ENCODE measurements around the gene SPIRE2. TPM values are rescaled to one million over a fixed set of nuclear protein-coding genes. Genes with fewer than 3 reads are reported as not detected.

SPIRE2 gene
- total and polyA plus RNA-seq, 2 of the 13 experiments (the other 11 are each of a cell fraction or from before 2014, with no cell fraction given): 13.3 to 37.5 TPM

DNA sequence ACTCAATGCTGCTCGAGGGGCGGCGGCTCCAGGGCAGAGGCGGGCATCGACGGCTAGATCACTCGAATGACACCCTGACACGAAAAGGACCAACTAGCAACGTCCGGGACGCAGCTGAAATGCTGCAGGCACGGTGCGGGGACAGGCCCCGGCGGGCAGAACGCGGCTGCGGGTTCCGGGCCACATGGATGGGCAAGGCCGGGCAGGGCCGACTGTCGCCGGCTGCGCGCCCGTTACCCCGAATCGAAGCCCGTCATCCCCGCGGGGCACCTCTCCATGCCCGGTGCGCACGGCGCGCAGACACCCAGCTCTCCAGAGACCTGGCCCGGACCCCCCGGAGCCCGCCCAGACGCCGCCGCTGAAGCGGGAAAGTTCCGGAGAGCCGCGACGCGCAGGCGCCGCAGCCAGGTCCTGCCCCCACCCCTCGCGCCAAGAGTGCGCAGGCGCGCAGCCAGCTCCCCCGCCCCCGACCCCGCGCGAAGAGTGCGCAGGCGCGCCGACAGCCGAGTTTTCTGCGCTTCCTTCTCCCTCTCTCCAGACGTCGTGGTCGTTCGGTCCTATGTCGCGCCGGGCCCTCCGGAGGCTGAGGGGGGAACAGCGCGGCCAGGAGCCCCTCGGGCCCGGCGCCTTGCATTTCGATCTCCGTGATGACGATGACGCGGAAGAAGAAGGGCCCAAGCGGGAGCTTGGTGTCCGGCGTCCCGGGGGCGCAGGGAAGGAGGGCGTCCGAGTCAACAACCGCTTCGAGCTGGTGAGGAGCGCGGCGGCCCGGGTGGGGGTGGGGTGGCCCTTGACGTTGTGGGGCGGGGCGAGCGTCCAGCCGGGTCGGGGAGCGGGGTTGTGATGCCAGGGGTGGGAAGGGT lies 45.1 kb downstream of the SPIRE2 start, which contains the start of gene TCF25 (continued):
- TF ChIP-seq, protein P1, sequence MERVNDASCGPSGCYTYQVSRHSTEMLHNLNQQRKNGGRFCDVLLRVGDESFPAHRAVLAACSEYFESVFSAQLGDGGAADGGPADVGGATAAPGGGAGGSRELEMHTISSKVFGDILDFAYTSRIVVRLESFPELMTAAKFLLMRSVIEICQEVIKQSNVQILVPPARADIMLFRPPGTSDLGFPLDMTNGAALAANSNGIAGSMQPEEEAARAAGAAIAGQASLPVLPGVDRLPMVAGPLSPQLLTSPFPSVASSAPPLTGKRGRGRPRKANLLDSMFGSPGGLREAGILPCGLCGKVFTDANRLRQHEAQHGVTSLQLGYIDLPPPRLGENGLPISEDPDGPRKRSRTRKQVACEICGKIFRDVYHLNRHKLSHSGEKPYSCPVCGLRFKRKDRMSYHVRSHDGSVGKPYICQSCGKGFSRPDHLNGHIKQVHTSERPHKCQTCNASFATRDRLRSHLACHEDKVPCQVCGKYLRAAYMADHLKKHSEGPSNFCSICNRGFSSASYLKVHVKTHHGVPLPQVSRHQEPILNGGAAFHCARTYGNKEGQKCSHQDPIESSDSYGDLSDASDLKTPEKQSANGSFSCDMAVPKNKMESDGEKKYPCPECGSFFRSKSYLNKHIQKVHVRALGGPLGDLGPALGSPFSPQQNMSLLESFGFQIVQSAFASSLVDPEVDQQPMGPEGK (CRISPR knock-in tag; IDR thresholded peaks at IDR 0.05): peak; percentile 54
- TF ChIP-seq, protein P2, sequence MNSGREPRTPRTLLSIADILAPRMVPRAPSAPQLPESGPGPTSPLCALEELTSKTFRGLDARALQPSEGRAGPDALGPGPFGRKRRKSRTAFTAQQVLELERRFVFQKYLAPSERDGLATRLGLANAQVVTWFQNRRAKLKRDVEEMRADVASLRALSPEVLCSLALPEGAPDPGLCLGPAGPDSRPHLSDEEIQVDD (CRISPR knock-in tag; IDR thresholded peaks at IDR 0.05; ENCODE audit: borderline replicate concordance): peak; percentile 73; the same call in 1 of the 2 replicates
- TF ChIP-seq, protein P3, sequence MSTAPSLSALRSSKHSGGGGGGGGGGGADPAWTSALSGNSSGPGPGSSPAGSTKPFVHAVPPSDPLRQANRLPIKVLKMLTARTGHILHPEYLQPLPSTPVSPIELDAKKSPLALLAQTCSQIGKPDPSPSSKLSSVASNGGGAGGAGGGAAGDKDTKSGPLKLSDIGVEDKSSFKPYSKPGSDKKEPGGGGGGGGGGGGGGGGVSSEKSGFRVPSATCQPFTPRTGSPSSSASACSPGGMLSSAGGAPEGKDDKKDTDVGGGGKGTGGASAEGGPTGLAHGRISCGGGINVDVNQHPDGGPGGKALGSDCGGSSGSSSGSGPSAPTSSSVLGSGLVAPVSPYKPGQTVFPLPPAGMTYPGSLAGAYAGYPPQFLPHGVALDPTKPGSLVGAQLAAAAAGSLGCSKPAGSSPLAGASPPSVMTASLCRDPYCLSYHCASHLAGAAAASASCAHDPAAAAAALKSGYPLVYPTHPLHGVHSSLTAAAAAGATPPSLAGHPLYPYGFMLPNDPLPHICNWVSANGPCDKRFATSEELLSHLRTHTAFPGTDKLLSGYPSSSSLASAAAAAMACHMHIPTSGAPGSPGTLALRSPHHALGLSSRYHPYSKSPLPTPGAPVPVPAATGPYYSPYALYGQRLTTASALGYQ (CRISPR knock-in tag; IDR thresholded peaks at IDR 0.05): peak; percentile 68
- TF ChIP-seq THYN1 (CRISPR knock-in tag; IDR thresholded peaks at IDR 0.05; ENCODE audit: borderline replicate concordance, low read depth) (no peak), ZNF749 (CRISPR knock-in tag; IDR thresholded peaks at IDR 0.05; ENCODE audit: borderline replicate concordance) (peak; percentile 88), JUN (CRISPR knock-in tag; IDR thresholded peaks at IDR 0.05) (no peak; the same call in 1 of the 2 replicates), ZNF788 (CRISPR knock-in tag; IDR thresholded peaks at IDR 0.05; ENCODE audit: borderline replicate concordance) (peak; percentile 75; the same call in 1 of the 2 replicates), RBAK (CRISPR knock-in tag; IDR thresholded peaks at IDR 0.05) (no peak), KDM6A (CRISPR knock-in tag; IDR thresholded peaks at IDR 0.05; ENCODE audit: low read depth) (no peak), ZMYM3 (CRISPR knock-in tag; IDR thresholded peaks at IDR 0.05) (no peak), ZNF550 (CRISPR knock-in tag; IDR thresholded peaks at IDR 0.05; ENCODE audit: borderline replicate concordance) (peak; percentile 91; the same call in 1 of the 2 replicates), CEBPG (CRISPR knock-in tag; IDR thresholded peaks at IDR 0.05) (0 out of 2 replicates have a peak, but pooled peaks have one; percentile 1)
- TF ChIP-seq, protein P4, sequence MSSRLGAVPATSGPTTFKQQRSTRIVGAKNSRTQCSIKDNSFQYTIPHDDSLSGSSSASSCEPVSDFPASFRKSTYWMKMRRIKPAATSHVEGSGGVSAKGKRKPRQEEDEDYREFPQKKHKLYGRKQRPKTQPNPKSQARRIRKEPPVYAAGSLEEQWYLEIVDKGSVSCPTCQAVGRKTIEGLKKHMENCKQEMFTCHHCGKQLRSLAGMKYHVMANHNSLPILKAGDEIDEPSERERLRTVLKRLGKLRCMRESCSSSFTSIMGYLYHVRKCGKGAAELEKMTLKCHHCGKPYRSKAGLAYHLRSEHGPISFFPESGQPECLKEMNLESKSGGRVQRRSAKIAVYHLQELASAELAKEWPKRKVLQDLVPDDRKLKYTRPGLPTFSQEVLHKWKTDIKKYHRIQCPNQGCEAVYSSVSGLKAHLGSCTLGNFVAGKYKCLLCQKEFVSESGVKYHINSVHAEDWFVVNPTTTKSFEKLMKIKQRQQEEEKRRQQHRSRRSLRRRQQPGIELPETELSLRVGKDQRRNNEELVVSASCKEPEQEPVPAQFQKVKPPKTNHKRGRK (CRISPR knock-in tag; IDR thresholded peaks at IDR 0.05): no peak
- TF ChIP-seq, protein P5, sequence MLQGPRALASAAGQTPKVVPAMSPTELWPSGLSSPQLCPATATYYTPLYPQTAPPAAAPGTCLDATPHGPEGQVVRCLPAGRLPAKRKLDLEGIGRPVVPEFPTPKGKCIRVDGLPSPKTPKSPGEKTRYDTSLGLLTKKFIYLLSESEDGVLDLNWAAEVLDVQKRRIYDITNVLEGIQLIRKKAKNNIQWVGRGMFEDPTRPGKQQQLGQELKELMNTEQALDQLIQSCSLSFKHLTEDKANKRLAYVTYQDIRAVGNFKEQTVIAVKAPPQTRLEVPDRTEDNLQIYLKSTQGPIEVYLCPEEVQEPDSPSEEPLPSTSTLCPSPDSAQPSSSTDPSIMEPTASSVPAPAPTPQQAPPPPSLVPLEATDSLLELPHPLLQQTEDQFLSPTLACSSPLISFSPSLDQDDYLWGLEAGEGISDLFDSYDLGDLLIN (CRISPR knock-in tag; IDR thresholded peaks at IDR 0.05; ENCODE audit: borderline replicate concordance): peak; percentile 87; the same call in 1 of the 2 replicates
- TF ChIP-seq, protein P6, sequence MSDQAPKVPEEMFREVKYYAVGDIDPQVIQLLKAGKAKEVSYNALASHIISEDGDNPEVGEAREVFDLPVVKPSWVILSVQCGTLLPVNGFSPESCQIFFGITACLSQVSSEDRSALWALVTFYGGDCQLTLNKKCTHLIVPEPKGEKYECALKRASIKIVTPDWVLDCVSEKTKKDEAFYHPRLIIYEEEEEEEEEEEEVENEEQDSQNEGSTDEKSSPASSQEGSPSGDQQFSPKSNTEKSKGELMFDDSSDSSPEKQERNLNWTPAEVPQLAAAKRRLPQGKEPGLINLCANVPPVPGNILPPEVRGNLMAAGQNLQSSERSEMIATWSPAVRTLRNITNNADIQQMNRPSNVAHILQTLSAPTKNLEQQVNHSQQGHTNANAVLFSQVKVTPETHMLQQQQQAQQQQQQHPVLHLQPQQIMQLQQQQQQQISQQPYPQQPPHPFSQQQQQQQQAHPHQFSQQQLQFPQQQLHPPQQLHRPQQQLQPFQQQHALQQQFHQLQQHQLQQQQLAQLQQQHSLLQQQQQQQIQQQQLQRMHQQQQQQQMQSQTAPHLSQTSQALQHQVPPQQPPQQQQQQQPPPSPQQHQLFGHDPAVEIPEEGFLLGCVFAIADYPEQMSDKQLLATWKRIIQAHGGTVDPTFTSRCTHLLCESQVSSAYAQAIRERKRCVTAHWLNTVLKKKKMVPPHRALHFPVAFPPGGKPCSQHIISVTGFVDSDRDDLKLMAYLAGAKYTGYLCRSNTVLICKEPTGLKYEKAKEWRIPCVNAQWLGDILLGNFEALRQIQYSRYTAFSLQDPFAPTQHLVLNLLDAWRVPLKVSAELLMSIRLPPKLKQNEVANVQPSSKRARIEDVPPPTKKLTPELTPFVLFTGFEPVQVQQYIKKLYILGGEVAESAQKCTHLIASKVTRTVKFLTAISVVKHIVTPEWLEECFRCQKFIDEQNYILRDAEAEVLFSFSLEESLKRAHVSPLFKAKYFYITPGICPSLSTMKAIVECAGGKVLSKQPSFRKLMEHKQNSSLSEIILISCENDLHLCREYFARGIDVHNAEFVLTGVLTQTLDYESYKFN (CRISPR knock-in tag; conservative IDR thresholded peaks at IDR 0.05): peak; percentile 25

Data from HepG2 (cell line).